SU-DHL-6 (cell line): ENCODE results near the gene CDKAL1.
"Not testable (repeated sequence)": the region's sequence is repeated elsewhere in the genome, so short reads cannot be mapped to it uniquely, and the experiment has no call there.

Experiments
- H2AFZ ChIP-seq: fragments of 200-600 bp; sonication (generic); 2 replicates; pipeline ENCODE4 v1.6.1; 2014; ENCODE audit warnings: low read depth, mild to moderate bottlenecking, moderate library complexity, mixed read lengths, antibody characterized with exemption, low read length; ENCODE audit not compliant: severe bottlenecking
- H3F3A ChIP-seq: fragments of 200-600 bp; shearing (Covaris generic); 2 replicates; pipeline ENCODE4 v1.6.0; 2016; ENCODE audit warnings: antibody characterized with exemption, mild to moderate bottlenecking; ENCODE audit not compliant: insufficient read depth
- H3K27ac ChIP-seq: fragments of 200-600 bp; sonication (generic); 2 replicates; pipeline ENCODE4 v1.5.1; 2016; ENCODE audit warnings: low read depth, mild to moderate bottlenecking, low read length, moderate library complexity, mixed read lengths
- H3K27me3 ChIP-seq: fragments of 200-600 bp; sonication (generic), shearing (Covaris generic); 2 replicates; pipeline ENCODE4 v1.6.0; 2014; ENCODE audit warnings: mild to moderate bottlenecking, low read length
- H3K36me3 ChIP-seq: fragments of 200-600 bp; sonication (generic); 2 replicates; pipeline ENCODE4 v1.6.1; 2014; ENCODE audit warnings: mild to moderate bottlenecking, low read length, mixed read lengths
- H3K4me2 ChIP-seq: fragments of 300-600, 200-600 bp; shearing (Covaris generic), sonication (generic); 2 replicates; pipeline ENCODE4 v1.6.0; 2014; ENCODE audit warnings: low read length, low read depth, mild to moderate bottlenecking; ENCODE audit not compliant: poor library complexity, severe bottlenecking
- H3K4me3 ChIP-seq: fragments of 200-600 bp; sonication (generic); 2 replicates; pipeline ENCODE4 v1.5.1; 2014; ENCODE audit warnings: antibody characterized with exemption, low read length, mild to moderate bottlenecking, mixed read lengths; ENCODE audit not compliant: insufficient read depth, poor library complexity, severe bottlenecking
- H3K79me2 ChIP-seq: fragments of 200-600 bp; sonication (generic); 2 replicates; pipeline ENCODE4 v1.6.1; 2014; ENCODE audit warnings: mild to moderate bottlenecking, low read length, moderate library complexity; ENCODE audit not compliant: insufficient read depth
- H3K9ac ChIP-seq: fragments of 200-600 bp; sonication (generic); 2 replicates; pipeline ENCODE4 v1.7.0; 2014; ENCODE audit warnings: mild to moderate bottlenecking, low read length
- H3K9me2 ChIP-seq: fragments of 200-600 bp; sonication (generic); replicated peaks from 2 replicates; pipeline ENCODE4 v1.6.1; 2014; ENCODE audit warnings: low read length; ENCODE audit not compliant: insufficient read depth
- H3K9me3 ChIP-seq: fragments of 200-600 bp; sonication (generic); 2 replicates; pipeline ENCODE4 v1.6.1; 2014; ENCODE audit warnings: low read length, mixed read lengths; ENCODE audit not compliant: insufficient read depth
- H4K20me1 ChIP-seq: fragments of 200-600 bp; sonication (generic); 2 replicates; pipeline ENCODE4 v1.6.1; 2014; ENCODE audit warnings: low read depth, mild to moderate bottlenecking, antibody characterized with exemption, low read length, moderate library complexity, mixed read lengths
- EZH2phosphoT487 ChIP-seq: fragments of 200-600 bp; sonication (generic), shearing (Covaris generic); conservative IDR thresholded peaks from 2 replicates; pipeline ENCODE4 v1.6.1; 2018; ENCODE audit warnings: mild to moderate bottlenecking, antibody characterized with exemption, low read length, moderate library complexity, mixed read lengths
- TF ChIP-seq, protein P1 (sequence below): fragments of 200-600 bp; sonication (generic); IDR thresholded peaks from one replicate; pipeline ENCODE4 v1.5.1; 2017; ENCODE audit warnings: antibody characterized with exemption, mild to moderate bottlenecking, low read length, moderate library complexity; ENCODE audit not compliant: insufficient read depth, poor library complexity, severe bottlenecking

The CDKAL1 gene

DNA sequence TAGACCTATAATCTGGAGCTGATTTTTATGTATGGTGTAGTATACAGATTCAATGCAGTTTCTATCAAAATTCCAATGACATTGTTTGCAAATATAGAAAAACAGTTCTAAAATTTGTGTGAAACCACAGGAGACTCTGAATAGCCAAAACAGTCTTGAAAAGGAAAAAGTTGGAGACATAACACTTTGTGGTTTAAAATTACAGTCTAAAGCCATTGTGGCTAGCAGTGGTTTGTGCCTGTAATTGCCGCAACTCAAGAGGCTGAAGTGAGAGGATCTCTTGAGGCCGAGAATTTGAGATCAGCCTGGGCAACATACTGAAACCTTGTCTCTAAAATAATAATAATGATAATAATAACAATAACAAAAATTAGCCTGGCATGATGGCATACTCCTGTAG lies 213.7 kb downstream of the CDKAL1 start:
- no peaks in the 10 kb centered on the region for H4K20me1 ChIP-seq
- no peak overlapping the region for H3K9ac ChIP-seq
- no peaks in the 10 kb centered on the region for H3K79me2 ChIP-seq
- H2AFZ ChIP-seq = no peak overlapping the region
- no peaks in the 10 kb centered on the region; the same call in 1 of the 2 replicates for H3K9me3 ChIP-seq
- H3K27ac ChIP-seq = no peak overlapping the region
- H3K9me2 ChIP-seq = no peaks in the 10 kb centered on the region
- no peak for TF ChIP-seq EZH2phosphoT487
- TF ChIP-seq, protein P1, sequence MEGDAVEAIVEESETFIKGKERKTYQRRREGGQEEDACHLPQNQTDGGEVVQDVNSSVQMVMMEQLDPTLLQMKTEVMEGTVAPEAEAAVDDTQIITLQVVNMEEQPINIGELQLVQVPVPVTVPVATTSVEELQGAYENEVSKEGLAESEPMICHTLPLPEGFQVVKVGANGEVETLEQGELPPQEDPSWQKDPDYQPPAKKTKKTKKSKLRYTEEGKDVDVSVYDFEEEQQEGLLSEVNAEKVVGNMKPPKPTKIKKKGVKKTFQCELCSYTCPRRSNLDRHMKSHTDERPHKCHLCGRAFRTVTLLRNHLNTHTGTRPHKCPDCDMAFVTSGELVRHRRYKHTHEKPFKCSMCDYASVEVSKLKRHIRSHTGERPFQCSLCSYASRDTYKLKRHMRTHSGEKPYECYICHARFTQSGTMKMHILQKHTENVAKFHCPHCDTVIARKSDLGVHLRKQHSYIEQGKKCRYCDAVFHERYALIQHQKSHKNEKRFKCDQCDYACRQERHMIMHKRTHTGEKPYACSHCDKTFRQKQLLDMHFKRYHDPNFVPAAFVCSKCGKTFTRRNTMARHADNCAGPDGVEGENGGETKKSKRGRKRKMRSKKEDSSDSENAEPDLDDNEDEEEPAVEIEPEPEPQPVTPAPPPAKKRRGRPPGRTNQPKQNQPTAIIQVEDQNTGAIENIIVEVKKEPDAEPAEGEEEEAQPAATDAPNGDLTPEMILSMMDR = no peak
- no peaks in the 10 kb centered on the region for H3F3A ChIP-seq
- no peak overlapping the region for H3K4me3 ChIP-seq
- H3K4me2 ChIP-seq = no peak overlapping the region
- H3K27me3 ChIP-seq = no peaks in the 10 kb centered on the region
- 0 out of 2 replicates have a peak, but pooled peaks cover 2% of the 10 kb centered on the region for H3K36me3 ChIP-seq

DNA sequence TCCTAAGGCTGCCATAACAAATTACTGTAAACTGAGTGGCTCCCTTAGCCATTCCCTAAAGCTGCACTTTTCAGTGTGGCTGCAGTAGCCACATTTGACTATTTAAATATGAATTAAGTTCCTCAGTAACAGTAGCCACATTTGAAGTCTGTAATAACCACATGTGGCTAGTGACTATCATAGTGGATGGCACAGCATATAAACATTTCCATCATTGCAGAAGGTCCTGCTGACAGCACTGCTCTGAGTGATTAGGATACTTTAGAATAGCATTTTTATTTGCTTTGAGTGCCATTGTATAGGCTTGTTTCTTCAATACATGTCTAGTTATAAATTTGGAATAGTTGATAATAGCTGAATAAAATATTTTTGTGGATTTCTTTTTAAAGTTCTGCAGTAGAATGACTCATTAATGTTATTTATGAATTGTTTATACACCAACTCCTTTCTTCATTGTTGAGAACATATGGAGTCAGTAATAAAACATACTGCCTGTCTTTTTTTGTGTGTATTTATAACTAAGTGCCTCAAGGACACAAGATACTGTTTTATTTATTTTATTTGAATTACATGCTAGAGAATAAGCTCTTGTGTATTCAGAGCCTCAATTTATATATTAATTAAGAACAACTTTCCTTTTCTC lies 217.2 kb downstream of the CDKAL1 start:
- TF ChIP-seq, protein P1 = no peak
- no peak for TF ChIP-seq EZH2phosphoT487
- Histone ChIP-seq H3K79me2 (no peaks in the 10 kb centered on the region), H3K27ac (no peak overlapping the region), H3K9me3 (no peaks in the 10 kb centered on the region; the same call in 1 of the 2 replicates), H2AFZ (no peak overlapping the region), H3K4me2 (no peak overlapping the region), H3K9ac (no peak overlapping the region), H3K27me3 (no peaks in the 10 kb centered on the region), H3F3A (no peaks in the 10 kb centered on the region), H3K36me3 (no peaks in the 10 kb centered on the region), H4K20me1 (no peaks in the 10 kb centered on the region), H3K4me3 (no peak overlapping the region), H3K9me2 (no peaks in the 10 kb centered on the region)

DNA sequence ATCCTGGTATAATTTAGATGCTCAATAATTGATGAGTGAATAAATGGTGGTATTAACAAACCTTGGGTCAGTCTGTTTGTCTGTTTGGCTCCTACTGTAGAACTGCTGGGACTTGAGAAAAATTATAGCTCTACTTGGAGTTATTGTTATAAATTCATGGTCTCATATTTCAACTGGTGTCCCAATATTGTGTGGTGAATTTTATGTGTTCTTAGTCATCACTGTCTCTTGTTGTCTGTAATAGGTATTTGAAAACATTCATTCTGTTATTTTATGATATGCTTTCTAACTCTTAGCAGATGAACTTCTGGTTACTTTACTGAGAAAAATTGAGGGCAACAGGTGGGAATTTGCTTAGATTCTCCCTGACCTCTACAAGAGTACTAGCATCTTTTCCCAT lies 221.4 kb downstream of the CDKAL1 start:
- no peaks in the 10 kb centered on the region for H3F3A ChIP-seq
- H3K36me3 ChIP-seq = peaks cover 5% of the 10 kb centered on the region; the same call in 1 of the 2 replicates
- no peaks in the 10 kb centered on the region for H4K20me1 ChIP-seq
- H3K9me2 ChIP-seq = no peaks in the 10 kb centered on the region
- TF ChIP-seq EZH2phosphoT487 = no peak
- H3K9ac ChIP-seq = no peak overlapping the region
- no peak overlapping the region for H2AFZ ChIP-seq
- H3K27me3 ChIP-seq = no peaks in the 10 kb centered on the region
- H3K27ac ChIP-seq = no peak overlapping the region
- H3K79me2 ChIP-seq = no peaks in the 10 kb centered on the region
- H3K9me3 ChIP-seq = no peaks in the 10 kb centered on the region
- no peak overlapping the region for H3K4me2 ChIP-seq
- no peak overlapping the region for H3K4me3 ChIP-seq

DNA sequence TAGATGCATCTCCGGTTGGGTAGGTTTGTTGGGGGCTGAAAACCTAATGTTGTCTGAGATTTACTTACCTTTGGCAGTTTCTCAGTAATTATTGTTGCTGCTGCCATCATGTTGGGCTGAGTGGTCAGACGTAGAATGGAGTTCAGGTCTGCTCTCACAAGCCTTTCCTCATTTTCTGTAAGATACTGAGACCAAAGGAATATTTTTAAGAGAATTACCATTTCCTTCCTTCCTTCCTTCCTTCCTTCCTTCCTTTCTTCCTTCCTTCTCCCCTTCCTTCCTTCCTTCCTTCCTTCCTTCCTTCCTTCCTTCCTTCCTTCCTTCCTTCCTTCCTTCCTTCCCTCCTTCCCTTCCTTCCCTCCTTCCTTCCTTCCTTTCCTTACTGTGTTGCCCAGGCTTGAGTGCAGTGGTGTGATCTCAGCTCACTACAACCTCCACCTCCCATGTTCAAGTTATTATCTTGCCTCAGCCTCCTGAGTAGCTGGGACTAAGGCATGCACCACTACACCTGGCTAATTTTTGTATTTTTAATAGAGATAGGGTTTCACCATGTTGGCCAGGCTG lies 222.4 kb downstream of the CDKAL1 start:
- not testable (repeated sequence) for H3K4me2 ChIP-seq, H3K9ac ChIP-seq, H3K27ac ChIP-seq, H2AFZ ChIP-seq, H4K20me1 ChIP-seq, H3K27me3 ChIP-seq, H3K9me2 ChIP-seq, H3K79me2 ChIP-seq, H3K4me3 ChIP-seq, H3K9me3 ChIP-seq, H3F3A ChIP-seq
- peaks cover 11% of the 10 kb centered on the region; the same call in 1 of the 2 replicates for H3K36me3 ChIP-seq
